SK-N-SH (cell line): ENCODE data around the gene TBX6. TPM values are rescaled to one million over a fixed set of nuclear protein-coding genes. Genes with fewer than 3 reads are reported as not detected.

ENCODE experiments used
- CTCF ChIA-PET: fragments of 300-600, 350-600 bp; formaldehyde crosslinking; extraction: SDS; loops from one replicate; lab custom pipeline; 2021; lab: Yijun Ruan, JAX
- POLR2A ChIA-PET: fragments of 350-600 bp; sonication (Branson Sonifier 250); formaldehyde crosslinking; extraction: SDS; loops from one replicate; lab custom pipeline; 2020; ENCODE audit warnings: antibody characterized with exemption, inconsistent platforms; lab: Yijun Ruan, JAX
- DNase-seq: peaks from one replicate; pipeline ENCODE4 v3.0.0; 2012
- H2AFZ ChIP-seq: fragments of 200-600 bp; sonication (generic); 2 replicates; pipeline ENCODE4 v1.8.1; 2016; ENCODE audit warnings: antibody characterized with exemption, mild to moderate bottlenecking, low read depth
- H3F3A ChIP-seq: fragments of 200-600 bp; sonication (generic); replicated peaks from 2 replicates; pipeline ENCODE3; 2016; ENCODE audit warnings: antibody characterized with exemption, mild to moderate bottlenecking; ENCODE audit not compliant: insufficient read depth
- H3K27ac ChIP-seq, 2 experiments: fragments of 200-500 bp in 1 of 2; fragments of 200-600 bp in 1 of 2; sonication (Bioruptor generic) in 1 of 2; sonication (generic), shearing (Covaris generic) in 1 of 2; 2 replicates each; pipeline versions ENCODE4 v1.5.1 to v1.6.1; 2014 to 2016; ENCODE audit warnings: low read depth in 2 of 2, inconsistent platforms in 1 of 2, low read length in 1 of 2, mild to moderate bottlenecking in 1 of 2, mixed read lengths in 1 of 2
- H3K27me3 ChIP-seq: fragments of 200-600 bp; sonication (generic), shearing (Covaris generic); 2 replicates; pipeline ENCODE4 v1.6.1; 2016; ENCODE audit warnings: mixed run types; ENCODE audit not compliant: insufficient read depth
- H3K36me3 ChIP-seq, 2 experiments: fragments of 200-500 bp in 1 of 2; fragments of 200-600 bp in 1 of 2; sonication (Bioruptor generic) in 1 of 2; sonication (generic) in 1 of 2; replicated peaks in 1 of 2; 2 replicates each; pipeline versions ENCODE3 to v1.5.1; 2014 to 2016; ENCODE audit warnings: low read length in 1 of 2, mild to moderate bottlenecking in 1 of 2; ENCODE audit not compliant: insufficient read depth in 2 of 2, control insufficient read depth in 1 of 2
- H3K4me1 ChIP-seq, 2 experiments: fragments of 200-500 bp in 1 of 2; fragments of 200-600 bp in 1 of 2; sonication (Bioruptor generic) in 1 of 2; sonication (generic), shearing (Covaris generic) in 1 of 2; 2 replicates each; pipeline versions ENCODE4 v1.5.1 to v1.6.1; 2014 to 2016; ENCODE audit warnings: low read depth in 1 of 2, low read length in 1 of 2, mixed run types in 1 of 2; ENCODE audit not compliant: insufficient read depth in 2 of 2, control insufficient read depth in 1 of 2
- H3K4me2 ChIP-seq: fragments of 200-600 bp; sonication (generic), shearing (Covaris generic); 2 replicates; pipeline ENCODE4 v1.6.1; 2017; ENCODE audit warnings: mixed run types
- H3K4me3 ChIP-seq, 2 experiments: fragments of 200-500 bp in 1 of 2; fragments of 200-600 bp in 1 of 2; sonication (Bioruptor generic) in 1 of 2; sonication (generic), shearing (Covaris generic) in 1 of 2; 2 replicates each; pipeline versions ENCODE4 v1.5.1 to v1.8.1; 2014 to 2016; ENCODE audit warnings: low read depth in 2 of 2, inconsistent platforms in 1 of 2, low read length in 1 of 2, mild to moderate bottlenecking in 1 of 2, mixed read lengths in 1 of 2, moderate library complexity in 1 of 2
- H3K79me2 ChIP-seq: fragments of 200-600 bp; sonication (generic); 2 replicates; pipeline ENCODE4 v1.8.1; 2017; ENCODE audit warnings: mild to moderate bottlenecking; ENCODE audit not compliant: insufficient read depth
- H3K9ac ChIP-seq: fragments of 200-600 bp; sonication (generic); 2 replicates; pipeline ENCODE4 v1.6.1; 2017; ENCODE audit warnings: mixed run types
- H3K9me2 ChIP-seq: fragments of 200-600 bp; sonication (generic); 2 replicates; pipeline ENCODE4 v1.6.1; 2017; ENCODE audit warnings: mixed run types
- H3K9me3 ChIP-seq: fragments of 200-600 bp; sonication (generic); 2 replicates; pipeline ENCODE4 v1.6.1; 2017; ENCODE audit warnings: mixed run types, mild to moderate bottlenecking, moderate library complexity
- H4K20me1 ChIP-seq: fragments of 200-600 bp; sonication (generic); 2 replicates; pipeline ENCODE4 v1.6.1; 2017; ENCODE audit warnings: mild to moderate bottlenecking, mixed run types; ENCODE audit not compliant: insufficient read depth
- EP300 ChIP-seq, 2 experiments: IDR thresholded peaks; 2 replicates each; pipeline versions ENCODE4 v1.4.0 to v1.6.1; 2012; ENCODE audit warnings: borderline replicate concordance in 1 of 2, low read depth in 1 of 2, low read length in 1 of 2
- EZH2phosphoT487 ChIP-seq: fragments of 200-600 bp; sonication (generic); IDR thresholded peaks from 2 replicates; pipeline ENCODE4 v1.6.1; 2017; ENCODE audit warnings: low read depth, mixed run types, mild to moderate bottlenecking, antibody characterized with exemption, moderate library complexity, borderline replicate concordance
- GABPA ChIP-seq: IDR thresholded peaks from 2 replicates; pipeline ENCODE4 v1.4.0; 2012; ENCODE audit warnings: low read depth, mild to moderate bottlenecking
- GATA2 ChIP-seq: sonication (generic); formaldehyde crosslinking; IDR thresholded peaks from 2 replicates; pipeline ENCODE4 v1.5.0; 2020; ENCODE audit warnings: mild to moderate bottlenecking, missing genetic modification reagents
- JUND ChIP-seq: IDR thresholded peaks from 2 replicates; pipeline ENCODE4 v1.4.0; 2012
- MEF2A ChIP-seq: IDR thresholded peaks from 2 replicates; pipeline ENCODE4 v1.4.0; 2012; ENCODE audit warnings: low read depth, borderline replicate concordance
- MXI1 ChIP-seq: IDR thresholded peaks from 2 replicates; pipeline ENCODE4 v1.6.1; 2012; ENCODE audit warnings: mild to moderate bottlenecking, low read depth, low read length, improper control_type of control experiment
- POLR2AphosphoS5 ChIP-seq: IDR thresholded peaks from 2 replicates; pipeline ENCODE4 v1.6.1; 2012; ENCODE audit warnings: low read depth, low read length
- RAD21 ChIP-seq: IDR thresholded peaks from 2 replicates; pipeline ENCODE4 v1.6.1; 2012; ENCODE audit warnings: mild to moderate bottlenecking, low read length
- RCOR1 ChIP-seq: fragments of 150-350 bp; IDR thresholded peaks from 2 replicates; pipeline ENCODE4 v1.6.1; 2017; ENCODE audit warnings: antibody characterized with exemption, low read length
- REST ChIP-seq: IDR thresholded peaks from 2 replicates; pipeline ENCODE4 v1.6.1; 2012; ENCODE audit warnings: mild to moderate bottlenecking, low read depth, low read length, moderate library complexity
- RFX5 ChIP-seq: IDR thresholded peaks from 2 replicates; pipeline ENCODE4 v1.6.1; 2012; ENCODE audit warnings: mild to moderate bottlenecking, improper control_type of control experiment, low read length
- SMC3 ChIP-seq: IDR thresholded peaks from 2 replicates; pipeline ENCODE4 v1.6.1; 2012; ENCODE audit warnings: low read depth, low read length, improper control_type of control experiment
- ZBTB33 ChIP-seq: IDR thresholded peaks from 2 replicates; pipeline ENCODE4 v1.4.0; 2012; ENCODE audit warnings: low read depth, borderline replicate concordance
- WGBS: methylation state at CpG from one replicate; pipeline ENCODE4 v1.1.6; 2017; ENCODE audit warnings: low lambda C conversion rate; 5-methylcytosine and 5-hydroxymethylcytosine counted together
- polyA plus RNA-seq, 3 experiments: library from polyadenylated mRNA; depleted of rRNA; stranded (reverse); fragments of >200 nt; gene quantifications; 2 replicates each; pipeline ENCODE4 v1.2.3, GENCODE V29; 2012
- TF ChIP-seq, protein P1 (sequence below): fragments of 150-350 bp; IDR thresholded peaks from 2 replicates; pipeline ENCODE4 v1.6.1; 2017; ENCODE audit warnings: antibody characterized with exemption, low read length, low read depth, borderline replicate concordance

The TBX6 gene
- polyA plus RNA-seq, 1 of the 3 experiments (the other 2 are of a cell fraction) = 0.18 TPM

DNA sequence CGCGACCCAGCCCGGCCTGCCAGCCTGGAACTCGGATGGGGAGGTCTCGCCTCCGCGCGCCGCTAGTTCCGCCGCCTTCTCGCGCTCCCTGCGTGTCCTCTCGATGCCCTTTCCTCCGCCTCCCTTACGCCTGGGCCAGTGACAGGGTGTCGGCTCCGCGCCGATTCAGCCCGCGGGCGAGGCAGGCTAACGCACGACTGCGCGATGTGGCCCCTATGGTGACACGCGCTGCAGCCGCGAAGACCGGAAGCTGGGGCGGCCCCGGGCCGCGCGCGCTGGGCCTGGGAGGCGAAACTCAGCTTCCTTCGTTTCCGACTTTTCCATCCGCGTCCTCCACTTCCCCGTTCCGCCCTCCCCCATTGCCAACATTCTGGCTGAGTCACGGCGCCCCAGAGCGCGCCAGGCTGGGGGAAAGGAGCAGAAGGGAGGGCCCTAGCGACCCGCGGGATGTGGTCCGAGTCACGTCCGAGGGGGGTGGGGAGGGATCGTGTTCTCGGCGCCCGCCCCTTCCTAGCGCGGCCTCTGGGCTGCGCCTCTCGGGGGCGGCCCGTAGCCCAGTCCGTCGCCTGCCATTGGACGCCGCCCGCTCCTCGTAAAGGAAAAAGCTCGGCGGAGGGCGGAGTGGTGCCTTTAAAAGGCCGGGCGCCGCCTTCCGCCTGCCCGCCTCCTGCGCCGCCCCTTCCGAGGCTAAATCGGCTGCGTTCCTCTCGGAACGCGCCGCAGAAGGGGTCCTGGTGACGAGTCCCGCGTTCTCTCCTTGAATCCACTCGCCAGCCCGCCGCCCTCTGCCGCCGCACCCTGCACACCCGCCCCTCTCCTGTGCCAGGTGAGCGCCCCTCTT lies 26.4 kb downstream of the TBX6 start, which contains the start of gene ALDOA (continued):
- TF ChIP-seq REST = no peak
- TF ChIP-seq RFX5 = no peak
- no peak for TF ChIP-seq RAD21
- TF ChIP-seq, protein P1, sequence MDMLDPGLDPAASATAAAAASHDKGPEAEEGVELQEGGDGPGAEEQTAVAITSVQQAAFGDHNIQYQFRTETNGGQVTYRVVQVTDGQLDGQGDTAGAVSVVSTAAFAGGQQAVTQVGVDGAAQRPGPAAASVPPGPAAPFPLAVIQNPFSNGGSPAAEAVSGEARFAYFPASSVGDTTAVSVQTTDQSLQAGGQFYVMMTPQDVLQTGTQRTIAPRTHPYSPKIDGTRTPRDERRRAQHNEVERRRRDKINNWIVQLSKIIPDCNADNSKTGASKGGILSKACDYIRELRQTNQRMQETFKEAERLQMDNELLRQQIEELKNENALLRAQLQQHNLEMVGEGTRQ = no peak
- peak; percentile 97 for TF ChIP-seq POLR2AphosphoS5
- peak; percentile 61 for TF ChIP-seq GABPA
- peak; percentile 69 for TF ChIP-seq MXI1
- TF ChIP-seq EP300 (IDR thresholded peaks at IDR 0.05; ENCODE audit: borderline replicate concordance in 1 of 2, low read depth in 1 of 2, low read length in 1 of 2) = peak; percentile 28 to 62; a peak in 2 of 4 replicates
- TF ChIP-seq EZH2phosphoT487 = no peak
- no peak for TF ChIP-seq SMC3

DNA sequence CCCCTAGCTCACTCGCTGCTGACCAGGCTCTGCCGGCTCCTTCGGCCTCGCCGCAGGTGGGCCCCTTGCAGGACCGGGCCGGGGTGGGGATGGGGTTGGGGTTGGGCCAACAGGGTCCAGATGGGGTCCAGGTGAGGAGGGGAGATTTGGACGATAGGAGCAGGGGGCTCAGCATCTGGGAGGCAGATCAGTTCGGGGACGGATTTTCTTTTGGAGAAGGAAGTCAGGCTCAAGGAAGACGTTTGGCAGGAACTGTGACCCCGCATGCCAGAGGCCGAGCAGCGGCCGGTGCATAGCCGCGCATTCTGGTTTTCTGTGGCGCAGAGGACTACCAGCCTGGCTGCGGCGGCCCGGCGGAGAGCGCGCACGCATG lies 27.0 kb downstream of the TBX6 start:
- 0% methylated on average over 15 of the region's 25 CpGs for WGBS
- peak overlapping the region; percentile 98 to 99 for H3K27ac ChIP-seq
- no peaks in the 10 kb centered on the region for H3K9me2 ChIP-seq
- H3K36me3 ChIP-seq = peaks cover 26 to 44% of the 10 kb centered on the region in 2 experiments
- peaks cover 33% of the 10 kb centered on the region for H3F3A ChIP-seq
- H4K20me1 ChIP-seq = peaks cover 37% of the 10 kb centered on the region
- peak overlapping the region; percentile 99 for H3K4me2 ChIP-seq
- peak overlapping the region; percentile 56 to 92 for H3K4me3 ChIP-seq
- peaks cover 37 to 45% of the 10 kb centered on the region in 2 experiments for H3K4me1 ChIP-seq
- no peaks in the 10 kb centered on the region for H3K27me3 ChIP-seq
- H2AFZ ChIP-seq = no peak overlapping the region
- ChIA-PET POLR2A (interaction anchor here (0.5 to 5.1 kb wide), 17 partner anchors 10 to 260 kb away, joined by 3 to 57 read pairs (median 4); partner anchors contain the start of genes DOC2A, KCTD13, PPP4C and TBX6), CTCF (interaction anchor here (1.1 to 6.7 kb wide), 4 partner anchors 10 to 47 kb away, joined by 4 to 68 read pairs (median 14); partner anchors contain the start of gene TBX6)
- H3K9me3 ChIP-seq = no peaks in the 10 kb centered on the region
- DNase-seq = no peak
- H3K9ac ChIP-seq = peak overlapping the region; percentile 85
- TF ChIP-seq RAD21 = no peak
- TF ChIP-seq RCOR1 = no peak
- TF ChIP-seq GATA2 (CRISPR knock-in tag) = no peak
- no peak for TF ChIP-seq ZBTB33
- no peak for TF ChIP-seq JUND
- no peak for TF ChIP-seq MEF2A
- TF ChIP-seq SMC3 = no peak
- peaks cover 61% of the 10 kb centered on the region for H3K79me2 ChIP-seq
